Activated CD4-positive, alpha-beta T cell treated with anti-CD3 and anti-CD28 coated beads, Interleukin-2, amount 50 U/mL, for 16 hours (primary cell): ENCODE results near the gene SLAIN1.
"Not testable (repeated sequence)": the region's sequence is repeated elsewhere in the genome, so short reads cannot be mapped to it uniquely, and the experiment has no call there.

Source experiments
- DNase-seq: peaks from one replicate; pipeline ENCODE4 v3.0.0-alpha.2; 2020

SLAIN1 gene

GRCh38 chr13:77697217-77698103, at the start of gene SLAIN1:
Gene SLAIN1 (plus strand): TSS chr13:77697687. CDS start chr13:77697914, 227 bp downstream.
- peak; percentile 83 for DNase-seq

- no peak for DNase-seq
Observed at GRCh38 chr13:77650409-77650808, 47.1 kb upstream of the SLAIN1 start.

- DNase-seq = no peak
Observed at GRCh38 chr13:77653301-77653700, 44.2 kb upstream of the SLAIN1 start.

GRCh38 chr13:77660016-77660415, 37.5 kb upstream of the SLAIN1 start:
- DNase-seq = not testable (repeated sequence)

- DNase-seq = no peak
Observed at GRCh38 chr13:77660841-77661250, 36.6 kb upstream of the SLAIN1 start.

GRCh38 chr13:77662301-77662700, 35.2 kb upstream of the SLAIN1 start:
- not testable (repeated sequence) for DNase-seq

- not testable (repeated sequence) for DNase-seq
Observed at GRCh38 chr13:77662831-77663230, 34.7 kb upstream of the SLAIN1 start.

GRCh38 chr13:77674852-77675251, 22.6 kb upstream of the SLAIN1 start:
- no peak for DNase-seq

GRCh38 chr13:77678691-77679235, 18.7 kb upstream of the SLAIN1 start:
- no peak for DNase-seq

- no peak for DNase-seq
Observed at GRCh38 chr13:77687799-77688198, 9.7 kb upstream of the SLAIN1 start.

GRCh38 chr13:77691871-77692270, 5.6 kb upstream of the SLAIN1 start:
- DNase-seq = no peak

- no peak for DNase-seq
Observed at GRCh38 chr13:77692746-77693448, 4.6 kb upstream of the SLAIN1 start.

- no peak for DNase-seq
Observed at GRCh38 chr13:77693449-77693940, 4.0 kb upstream of the SLAIN1 start.

GRCh38 chr13:77696006-77696878, 1.2 kb upstream of the SLAIN1 start:
- no peak for DNase-seq

GRCh38 chr13:77696879-77697216, 639 bp upstream of the SLAIN1 start:
- no peak for DNase-seq

GRCh38 chr13:77698201-77699058, 943 bp downstream of the SLAIN1 start:
- peak; percentile 57 for DNase-seq

- DNase-seq = no peak
Observed at GRCh38 chr13:77699059-77699680, 1.7 kb downstream of the SLAIN1 start.

GRCh38 chr13:77701305-77701704, 3.8 kb downstream of the SLAIN1 start:
- DNase-seq = no peak

- DNase-seq = no peak
Observed at GRCh38 chr13:77702366-77702765, 4.9 kb downstream of the SLAIN1 start.

GRCh38 chr13:77703408-77703807, 5.9 kb downstream of the SLAIN1 start:
- DNase-seq = no peak

- DNase-seq = no peak
Observed at GRCh38 chr13:77714119-77714755, 16.8 kb downstream of the SLAIN1 start.
